Activated naive CD8-positive, alpha-beta T cell treated with anti-CD3 and anti-CD28 coated beads, Interleukin-2, amount 50 U/mL, for 24 hours (primary cell): ENCODE measurements around the gene EXOSC6.
"Not testable (repeated sequence)": the region's sequence is repeated elsewhere in the genome, so short reads cannot be mapped to it uniquely, and the experiment has no call there.

Experiments used
- ATAC-seq: fragments of 150-1000 bp; cut with Tn5 transposase; one replicate; pipeline ENCODE4 v1.10.0; 2021
- DNase-seq: peaks from one replicate; pipeline ENCODE4 v3.0.0; 2021
- H3K27ac Mint-ChIP-seq: one replicate; pipeline ENCODE4 v1.8.0; 2021; ENCODE audit warnings: mild to moderate bottlenecking, mixed read lengths
- H3K27me3 Mint-ChIP-seq: one replicate; pipeline ENCODE4 v1.8.0; 2021; ENCODE audit warnings: mixed read lengths
- H3K36me3 Mint-ChIP-seq: one replicate; pipeline ENCODE4 v1.8.0; 2021; ENCODE audit warnings: low read depth, mixed read lengths
- H3K4me1 Mint-ChIP-seq: one replicate; pipeline ENCODE4 v1.8.0; 2021; ENCODE audit warnings: mixed read lengths
- H3K4me3 Mint-ChIP-seq: one replicate; pipeline ENCODE4 v1.8.0; 2021; ENCODE audit warnings: mild to moderate bottlenecking, moderate library complexity, mixed read lengths
- H3K9me3 Mint-ChIP-seq: one replicate; pipeline ENCODE4 v1.8.0; 2021; ENCODE audit warnings: mixed read lengths

EXOSC6 gene

GRCh38 chr16:70198230-70198629, 53.5 kb downstream of the EXOSC6 start:
- not testable (repeated sequence) for H3K9me3 Mint-ChIP-seq, H3K27ac Mint-ChIP-seq, H3K4me1 Mint-ChIP-seq, H3K4me3 Mint-ChIP-seq, H3K36me3 Mint-ChIP-seq, H3K27me3 Mint-ChIP-seq, ATAC-seq, DNase-seq

GRCh38 chr16:70197611-70198010, 54.1 kb downstream of the EXOSC6 start:
- H3K9me3 Mint-ChIP-seq, H3K36me3 Mint-ChIP-seq, DNase-seq, H3K4me3 Mint-ChIP-seq, H3K27ac Mint-ChIP-seq, H3K27me3 Mint-ChIP-seq, H3K4me1 Mint-ChIP-seq, ATAC-seq: not testable (repeated sequence)
